Measurements from ENCODE around the gene SPEF2. TPM values are rescaled to one million over a fixed set of nuclear protein-coding genes. Genes with fewer than 3 reads are reported as not detected.
A peak's percentile ranks its signal among the peaks of the same experiment; 100 is the strongest.

Gene SPEF2
- total and polyA plus RNA-seq, 2 of the 13 experiments (the other 11 are each of a cell fraction or from before 2014, with no cell fraction given) = 1.5 to 2.3 TPM

- peak; percentile 39 for TF ChIP-seq SMC3 (IDR thresholded peaks at IDR 0.05; ENCODE audit: low read length)
- no peak for TF ChIP-seq ZNF570 (CRISPR knock-in tag; IDR thresholded peaks at IDR 0.05; ENCODE audit: borderline replicate concordance)
- peak; percentile 48; the same call in 1 of the 2 replicates for TF ChIP-seq SP4 (CRISPR knock-in tag; IDR thresholded peaks at IDR 0.05)
- peak; percentile 80 for TF ChIP-seq THAP11 (CRISPR knock-in tag; IDR thresholded peaks at IDR 0.05)
- no peak for TF ChIP-seq ELK4 (CRISPR knock-in tag; IDR thresholded peaks at IDR 0.05; ENCODE audit: borderline replicate concordance)
- TF ChIP-seq ZGPAT (CRISPR knock-in tag; IDR thresholded peaks at IDR 0.05) = peak; percentile 62
- 0 out of 2 replicates have a peak, but pooled peaks have one; percentile 51 for TF ChIP-seq SATB2 (CRISPR knock-in tag; IDR thresholded peaks at IDR 0.05)
- peak; percentile 35; the same call in 1 of the 2 replicates for TF ChIP-seq ZFP90 (CRISPR knock-in tag; IDR thresholded peaks at IDR 0.05; ENCODE audit: borderline replicate concordance)
- peak; percentile 80 for TF ChIP-seq HOXA3 (CRISPR knock-in tag; IDR thresholded peaks at IDR 0.05)
- 0 out of 2 replicates have a peak, but pooled peaks have one; percentile 54 for TF ChIP-seq CSRNP1 (CRISPR knock-in tag; IDR thresholded peaks at IDR 0.05)
- no peak for TF ChIP-seq SP5 (CRISPR knock-in tag; IDR thresholded peaks at IDR 0.05; ENCODE audit: borderline replicate concordance, low read depth)
- no peak; the same call in 1 of the 2 replicates for TF ChIP-seq HES4 (CRISPR knock-in tag; IDR thresholded peaks at IDR 0.05; ENCODE audit: borderline replicate concordance)
- no peak for TF ChIP-seq CENPX (CRISPR knock-in tag; IDR thresholded peaks at IDR 0.05)
- no peak for TF ChIP-seq RAD51 (IDR thresholded peaks at IDR 0.05; ENCODE audit: borderline replicate concordance)
- TF ChIP-seq ZNF512 (CRISPR knock-in tag; IDR thresholded peaks at IDR 0.05) = peak; percentile 38; the same call in 1 of the 2 replicates
- TF ChIP-seq ZFY (CRISPR knock-in tag; IDR thresholded peaks at IDR 0.05) = peak; percentile 91
- peak; percentile 47; the same call in 1 of the 2 replicates for TF ChIP-seq ZBTB7B (CRISPR knock-in tag; IDR thresholded peaks at IDR 0.05)
- peak; percentile 65; the same call in 1 of the 2 replicates for TF ChIP-seq KAT7 (CRISPR knock-in tag; IDR thresholded peaks at IDR 0.05; ENCODE audit: borderline replicate concordance)
- no peak for TF ChIP-seq SIX1 (CRISPR knock-in tag; IDR thresholded peaks at IDR 0.05; ENCODE audit: borderline replicate concordance)
- no peak for TF ChIP-seq ZNF276 (CRISPR knock-in tag; IDR thresholded peaks at IDR 0.05; ENCODE audit: low read depth)
- peak; percentile 77 for TF ChIP-seq GABPB1 (CRISPR knock-in tag; IDR thresholded peaks at IDR 0.05)
- TF ChIP-seq PHF8 (CRISPR knock-in tag; IDR thresholded peaks at IDR 0.05) = peak; percentile 83
Measured at GRCh38 chr5:35617435-35618303, at the start of gene SPEF2 (continued).
